IPS DF 4.7 (cell line): ENCODE data around the gene PCDHA8.
"Not testable (repeated sequence)": the region's sequence is repeated elsewhere in the genome, so short reads cannot be mapped to it uniquely, and the experiment has no call there.

Experiments
- DNase-seq: peaks from one replicate; pipeline ENCODE4 v3.0.0-alpha.2; 2013; ENCODE audit warnings: low spot score; ENCODE audit errors: extremely low read depth

PCDHA8 gene

GRCh38 chr5:140870221-140871201, 29.5 kb downstream of the PCDHA8 start:
- DNase-seq = no peak

GRCh38 chr5:140875085-140876065, 34.4 kb downstream of the PCDHA8 start, which contains the start of gene PCDHA12:
TSS of gene PCDHA12 (plus strand) at chr5:140875308. CDS start at chr5:140875473, 165 bp downstream.
- no peak for DNase-seq

- not testable (repeated sequence) for DNase-seq
Measured at GRCh38 chr5:140876541-140877261, 35.7 kb downstream of the PCDHA8 start.

DNA sequence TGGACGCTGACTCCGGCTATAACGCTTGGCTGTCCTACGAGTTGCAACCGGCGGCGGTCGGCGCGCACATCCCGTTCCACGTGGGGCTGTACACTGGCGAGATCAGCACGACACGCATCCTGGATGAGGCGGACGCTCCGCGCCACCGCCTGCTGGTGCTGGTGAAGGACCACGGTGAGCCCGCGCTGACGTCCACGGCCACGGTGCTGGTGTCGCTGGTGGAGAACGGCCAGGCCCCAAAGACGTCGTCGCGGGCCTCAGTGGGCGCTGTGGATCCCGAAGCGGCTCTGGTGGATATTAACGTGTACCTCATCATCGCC, 36.2 kb downstream of the PCDHA8 start:
- no peak for DNase-seq

- no peak for DNase-seq
Measured at GRCh38 chr5:140881889-140882590, 41.1 kb downstream of the PCDHA8 start, which contains the start of gene PCDHA13. TSS of gene PCDHA13 (plus strand) at chr5:140882124. CDS start at chr5:140882269, 145 bp downstream.

DNA sequence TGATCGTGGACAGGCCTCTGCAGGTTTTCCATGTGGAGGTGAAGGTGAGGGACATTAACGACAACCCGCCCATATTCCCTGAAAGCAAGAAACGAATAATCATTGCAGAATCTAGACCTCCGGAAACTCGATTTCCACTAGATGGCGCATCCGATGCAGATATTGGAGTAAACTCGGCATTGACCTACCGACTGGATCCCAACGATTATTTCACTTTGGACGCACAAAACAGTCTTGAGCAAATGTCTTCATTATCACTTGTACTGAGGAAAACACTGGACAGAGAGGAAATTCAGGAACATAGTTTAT, 41.6 kb downstream of the PCDHA8 start:
- peak; percentile 41 for DNase-seq

DNA sequence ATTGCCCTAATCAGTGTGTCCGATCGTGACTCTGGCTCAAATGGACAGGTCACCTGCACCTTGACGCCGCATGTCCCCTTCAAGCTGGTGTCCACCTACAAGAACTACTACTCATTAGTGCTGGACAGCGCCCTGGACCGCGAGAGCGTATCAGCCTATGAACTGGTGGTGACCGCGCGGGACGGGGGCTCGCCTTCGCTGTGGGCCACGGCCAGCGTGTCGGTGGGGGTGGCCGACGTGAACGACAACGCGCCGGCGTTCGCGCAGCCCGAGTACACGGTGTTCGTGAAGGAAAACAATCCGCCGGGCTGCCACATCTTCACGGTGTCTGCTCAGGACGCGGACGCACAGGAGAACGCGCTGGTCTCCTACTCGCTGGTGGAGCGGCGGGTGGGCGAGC, 42.4 kb downstream of the PCDHA8 start:
- DNase-seq = no peak

- DNase-seq = no peak
Measured at GRCh38 chr5:140883927-140884697, 43.1 kb downstream of the PCDHA8 start.
